CD4-positive, alpha-beta memory T cell (primary cell): ENCODE results near the gene MS4A6A. TPM values are rescaled to one million over a fixed set of nuclear protein-coding genes. Genes with fewer than 3 reads are reported as not detected.
"Not testable (repeated sequence)": the region's sequence is repeated elsewhere in the genome, so short reads cannot be mapped to it uniquely, and the experiment has no call there.

Experiments used
- CTCF ChIA-PET: fragments of 350-600 bp; sonication (Branson Sonifier 250); formaldehyde crosslinking; loops from one replicate; lab custom pipeline; 2021; ENCODE audit warnings: inconsistent platforms; ENCODE audit not compliant: partially characterized antibody; lab: Charles Lee
- POLR2A ChIA-PET: fragments of 350-600 bp; sonication (Branson Sonifier 250); formaldehyde crosslinking; loops from one replicate; lab custom pipeline; 2021; ENCODE audit not compliant: partially characterized antibody; lab: Charles Lee
- DNase-seq, 5 donors: peaks; one replicate each; pipeline versions ENCODE4 v3.0.0 to v3.0.0-alpha.2; 2020 to 2022; ENCODE audit warnings: mixed read lengths in 1 of 5
- H3K27ac ChIP-seq: one replicate; pipeline ENCODE4 v1.7.0; 2013; ENCODE audit warnings: low read depth, low read length
- H3K27me3 ChIP-seq: 2 replicates; pipeline ENCODE4 v1.7.0; 2013; ENCODE audit warnings: mild to moderate bottlenecking, low read length, moderate library complexity; ENCODE audit not compliant: insufficient read depth
- H3K36me3 ChIP-seq: 2 replicates; pipeline ENCODE4 v1.7.0; 2013; ENCODE audit warnings: mild to moderate bottlenecking, low read length, moderate library complexity; ENCODE audit not compliant: insufficient read depth
- H3K4me1 ChIP-seq: 2 replicates; pipeline ENCODE4 v1.7.0; 2013; ENCODE audit warnings: mild to moderate bottlenecking, low read length, moderate library complexity; ENCODE audit not compliant: insufficient read depth
- H3K4me3 ChIP-seq, 2 donors: one replicate each; pipeline ENCODE4 v1.7.0; 2013; ENCODE audit warnings: low read length in 2 of 2, mild to moderate bottlenecking in 1 of 2
- H3K9me3 ChIP-seq, 2 donors: one replicate each; pipeline ENCODE4 v1.7.0; 2013; ENCODE audit warnings: low read length in 2 of 2, control low read depth in 1 of 2; ENCODE audit not compliant: control insufficient read depth in 1 of 2
- H3K27ac Mint-ChIP-seq, 7 donors: one replicate each; pipeline ENCODE4 v1.8.0; 2020 to 2021; ENCODE audit warnings: mixed read lengths in 7 of 7, mild to moderate bottlenecking in 6 of 7, inconsistent platforms in 3 of 7, moderate library complexity in 3 of 7
- H3K27me3 Mint-ChIP-seq, 2 donors: one replicate each; pipeline ENCODE4 v1.8.0; 2020 to 2021; ENCODE audit warnings: mixed read lengths in 2 of 2
- H3K36me3 Mint-ChIP-seq, 2 donors: one replicate each; pipeline ENCODE4 v1.8.0; 2020 to 2021; ENCODE audit warnings: mixed read lengths in 2 of 2, inconsistent platforms in 1 of 2, mild to moderate bottlenecking in 1 of 2
- H3K4me1 Mint-ChIP-seq, 4 donors: one replicate each; pipeline ENCODE4 v1.8.0; 2020 to 2021; ENCODE audit warnings: mixed read lengths in 4 of 4, mild to moderate bottlenecking in 1 of 4
- H3K4me3 Mint-ChIP-seq, 8 donors: one replicate each; pipeline ENCODE4 v1.8.0; 2020 to 2021; ENCODE audit warnings: mixed read lengths in 8 of 8, mild to moderate bottlenecking in 7 of 8, moderate library complexity in 6 of 8, inconsistent platforms in 3 of 8
- H3K9me3 Mint-ChIP-seq, 8 donors: one replicate each; pipeline ENCODE4 v1.8.0; 2020 to 2021; ENCODE audit warnings: mixed read lengths in 8 of 8, mild to moderate bottlenecking in 5 of 8, inconsistent platforms in 3 of 8, moderate library complexity in 1 of 8
- intact Hi-C: fragments of 100-400 bp; cut with micrococcal nuclease; formaldehyde crosslinking; loops from one replicate; pipeline ENCODE4 v1.15.1; 2023
- polyA plus RNA-seq, 2 donors: library from polyadenylated mRNA; unstranded; fragments of 300-500 nt; fragmentation: Illumina TruSeq; gene quantifications; one replicate each; pipeline ENCODE4 v1.2.3, GENCODE V29; 2021
- total RNA-seq, 2 experiments: library from RNA; stranded (reverse); gene quantifications; one replicate each; pipeline ENCODE4 v1.2.3, GENCODE V29; 2021

The MS4A6A gene
- total and polyA plus RNA-seq, 4 experiments from 2014 or later: 2.7 to 7.7 (median 4.1) TPM

DNA sequence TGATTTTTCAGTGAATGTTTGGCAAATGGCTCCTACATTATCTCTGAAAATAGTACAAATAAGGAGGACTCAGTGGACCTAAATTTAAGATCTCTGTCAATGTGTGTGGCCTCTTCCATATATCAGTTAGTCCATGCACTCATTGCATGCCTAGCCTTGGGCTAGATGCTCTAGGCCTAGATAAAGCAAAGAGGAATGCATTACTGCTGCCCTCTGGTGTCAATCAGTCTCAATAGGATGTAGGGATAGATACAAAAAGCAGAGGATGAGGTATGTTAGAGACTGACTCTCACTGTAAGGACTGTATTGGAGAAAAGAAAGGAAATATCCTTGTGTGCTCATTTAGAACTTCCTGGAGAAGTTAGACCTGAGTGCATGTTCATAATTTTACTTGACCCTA lies 52.4 kb downstream of the MS4A6A start:
- peaks cover 2 to 12% of the 10 kb centered on the region in 2 donors for H3K27me3 Mint-ChIP-seq
- Histone ChIP-seq H3K27ac (no peak overlapping the region), H3K4me1 (no peaks in the 10 kb centered on the region), H3K27me3 (no peaks in the 10 kb centered on the region), H3K4me3 (no peak overlapping the region), H3K36me3 (no peaks in the 10 kb centered on the region), H3K9me3 (no peaks in the 10 kb centered on the region)
- no peak overlapping the region for H3K4me3 Mint-ChIP-seq
- ChIA-PET POLR2A (no interaction called here), CTCF (no interaction called here)
- H3K27ac Mint-ChIP-seq: no peak overlapping the region
- no peaks in the 10 kb centered on the region for H3K4me1 Mint-ChIP-seq
- intact Hi-C loops: loop anchor here (5.0 kb wide), 1 partner anchor 378 kb away; no protein-coding TSS in a partner anchor
- DNase-seq: peak in 1 of 5 donors; percentile 5
- no peaks in the 10 kb centered on the region for H3K36me3 Mint-ChIP-seq
- peaks cover 0 to 11% (median 1%) of the 10 kb centered on the region in 8 donors for H3K9me3 Mint-ChIP-seq

DNA sequence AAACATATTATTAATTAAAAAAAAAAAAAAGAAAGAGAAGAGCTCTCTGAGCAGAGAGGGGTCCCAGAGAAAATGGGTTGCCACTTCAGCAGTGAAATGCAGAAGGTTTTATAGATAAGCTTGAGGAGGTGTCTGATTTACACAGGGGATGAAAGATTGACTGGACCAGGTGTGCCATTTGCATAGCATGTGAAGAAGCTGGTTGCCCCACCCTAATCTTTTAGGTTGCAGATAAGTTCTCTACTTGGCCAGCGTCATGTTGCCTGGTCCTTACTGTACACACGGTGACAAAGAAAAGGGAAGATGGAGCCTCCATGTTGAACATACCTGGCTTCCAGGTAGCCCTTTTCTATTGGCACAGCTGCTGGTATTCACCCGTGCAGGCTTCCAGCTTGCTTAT lies 53.0 kb downstream of the MS4A6A start:
- no peak for DNase-seq
- H3K27me3 Mint-ChIP-seq: peaks cover 2 to 12% of the 10 kb centered on the region in 2 donors
- no peaks in the 10 kb centered on the region for H3K4me1 Mint-ChIP-seq
- H3K4me3 Mint-ChIP-seq: no peak overlapping the region
- no peaks in the 10 kb centered on the region for H3K27me3 ChIP-seq
- intact Hi-C loops: loop anchor here (5.0 kb wide), 1 partner anchor 378 kb away; no protein-coding TSS in a partner anchor
- H3K27ac ChIP-seq: no peak overlapping the region
- H3K4me1 ChIP-seq: no peaks in the 10 kb centered on the region
- H3K36me3 Mint-ChIP-seq: no peaks in the 10 kb centered on the region
- peaks cover 0 to 11% (median 1%) of the 10 kb centered on the region in 8 donors for H3K9me3 Mint-ChIP-seq
- H3K9me3 ChIP-seq: no peaks in the 10 kb centered on the region
- no peak overlapping the region for H3K27ac Mint-ChIP-seq
- CTCF ChIA-PET: no interaction called here
- no peaks in the 10 kb centered on the region for H3K36me3 ChIP-seq
- H3K4me3 ChIP-seq: no peak overlapping the region
- POLR2A ChIA-PET: no interaction called here

DNA sequence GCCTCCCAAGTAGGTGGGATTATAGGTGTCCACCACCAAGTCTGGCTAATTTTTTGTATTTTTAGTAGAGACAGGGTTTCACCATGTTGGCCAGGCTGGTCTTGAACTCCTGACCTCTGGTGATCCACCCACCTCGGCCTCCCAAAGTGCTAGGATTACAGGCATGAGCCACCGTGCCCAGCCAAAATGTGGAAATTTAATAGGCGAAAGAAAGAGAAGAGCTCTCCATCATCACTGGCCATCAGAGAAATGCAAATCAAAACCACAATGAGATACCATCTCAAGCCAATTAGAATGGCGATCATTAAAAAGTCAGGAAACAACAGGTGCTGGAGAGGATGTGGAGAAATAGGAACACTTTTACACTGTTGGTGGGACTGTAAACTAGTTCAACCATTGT lies 54.0 kb downstream of the MS4A6A start:
- H3K36me3 ChIP-seq, H3K36me3 Mint-ChIP-seq, H3K4me3 ChIP-seq, H3K4me1 ChIP-seq, H3K27ac Mint-ChIP-seq, POLR2A ChIA-PET, H3K4me1 Mint-ChIP-seq, H3K27me3 ChIP-seq, H3K9me3 ChIP-seq, DNase-seq, H3K9me3 Mint-ChIP-seq, H3K4me3 Mint-ChIP-seq, intact Hi-C loops, H3K27ac ChIP-seq, CTCF ChIA-PET: not testable (repeated sequence)
- H3K27me3 Mint-ChIP-seq: peaks cover 2 to 11% of the 10 kb centered on the region in 2 donors

DNA sequence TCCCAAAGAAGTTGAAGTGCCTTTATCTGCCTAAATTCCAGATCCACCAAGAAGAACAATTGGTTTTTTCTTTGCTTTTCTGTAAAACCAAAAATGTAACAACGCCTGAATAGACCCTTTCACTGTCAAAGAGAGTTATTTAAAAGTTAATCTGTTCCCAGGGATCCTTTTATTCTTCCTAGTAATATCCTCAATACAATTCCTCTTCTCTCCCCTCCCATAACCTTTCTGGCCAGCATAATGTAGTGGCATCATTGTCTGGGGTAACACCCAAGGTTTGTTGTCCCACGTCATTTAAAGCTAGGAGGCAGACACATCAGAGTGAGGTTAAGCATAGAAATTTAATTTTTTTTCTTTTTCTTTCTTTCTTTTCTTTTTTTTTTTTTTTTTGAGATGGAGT lies 54.5 kb downstream of the MS4A6A start:
- Mint-ChIP-seq H3K27ac (no peak overlapping the region), H3K36me3 (no peaks in the 10 kb centered on the region), H3K9me3 (peaks cover 0 to 3% (median under 1%) of the 10 kb centered on the region in 8 donors), H3K4me3 (no peak overlapping the region), H3K4me1 (no peaks in the 10 kb centered on the region), H3K27me3 (peaks cover 2 to 9% of the 10 kb centered on the region in 2 donors)
- H3K4me3 ChIP-seq: no peak overlapping the region
- H3K27me3 ChIP-seq: no peaks in the 10 kb centered on the region
- H3K4me1 ChIP-seq: no peaks in the 10 kb centered on the region
- intact Hi-C loops: no loop called here
- H3K27ac ChIP-seq: no peak overlapping the region
- no peaks in the 10 kb centered on the region for H3K36me3 ChIP-seq
- ChIA-PET CTCF (no interaction called here), POLR2A (no interaction called here)
- no peaks in the 10 kb centered on the region for H3K9me3 ChIP-seq
- no peak for DNase-seq

DNA sequence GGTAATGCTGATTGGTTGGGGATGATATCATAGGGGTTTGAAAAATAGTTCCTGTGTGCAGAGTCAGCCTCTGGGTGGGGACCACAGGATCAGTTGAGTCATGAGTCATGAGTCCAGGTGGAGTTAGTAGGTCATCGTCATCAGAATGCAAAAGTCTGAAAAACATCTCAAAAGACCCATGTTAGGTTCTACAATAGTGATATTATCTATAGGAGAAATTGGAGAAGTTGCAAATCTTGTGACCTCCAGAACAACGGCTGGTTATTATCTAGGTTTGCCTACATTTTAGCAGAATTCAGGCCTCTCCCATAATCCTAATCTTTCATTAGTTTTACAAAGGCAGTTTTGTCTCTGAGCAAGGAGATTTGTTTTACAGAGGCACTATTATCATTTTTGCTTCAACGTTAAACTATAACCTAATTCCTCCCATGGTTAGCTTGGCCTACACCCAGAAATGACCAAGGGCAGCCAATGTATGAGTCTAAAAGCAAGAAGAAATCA lies 55.5 kb downstream of the MS4A6A start:
- Histone ChIP-seq H3K27ac (no peak overlapping the region), H3K36me3 (no peaks in the 10 kb centered on the region), H3K27me3 (no peaks in the 10 kb centered on the region), H3K4me1 (no peaks in the 10 kb centered on the region), H3K4me3 (no peak overlapping the region), H3K9me3 (no peaks in the 10 kb centered on the region)
- ChIA-PET POLR2A (no interaction called here), CTCF (no interaction called here)
- Mint-ChIP-seq H3K27me3 (peaks cover 0 to 6% of the 10 kb centered on the region in 2 donors), H3K4me3 (no peak overlapping the region), H3K4me1 (no peaks in the 10 kb centered on the region), H3K36me3 (no peaks in the 10 kb centered on the region), H3K9me3 (peaks cover 0 to 3% (median 0%) of the 10 kb centered on the region in 8 donors), H3K27ac (no peak overlapping the region)
- no peak for DNase-seq
- intact Hi-C loops: no loop called here

DNA sequence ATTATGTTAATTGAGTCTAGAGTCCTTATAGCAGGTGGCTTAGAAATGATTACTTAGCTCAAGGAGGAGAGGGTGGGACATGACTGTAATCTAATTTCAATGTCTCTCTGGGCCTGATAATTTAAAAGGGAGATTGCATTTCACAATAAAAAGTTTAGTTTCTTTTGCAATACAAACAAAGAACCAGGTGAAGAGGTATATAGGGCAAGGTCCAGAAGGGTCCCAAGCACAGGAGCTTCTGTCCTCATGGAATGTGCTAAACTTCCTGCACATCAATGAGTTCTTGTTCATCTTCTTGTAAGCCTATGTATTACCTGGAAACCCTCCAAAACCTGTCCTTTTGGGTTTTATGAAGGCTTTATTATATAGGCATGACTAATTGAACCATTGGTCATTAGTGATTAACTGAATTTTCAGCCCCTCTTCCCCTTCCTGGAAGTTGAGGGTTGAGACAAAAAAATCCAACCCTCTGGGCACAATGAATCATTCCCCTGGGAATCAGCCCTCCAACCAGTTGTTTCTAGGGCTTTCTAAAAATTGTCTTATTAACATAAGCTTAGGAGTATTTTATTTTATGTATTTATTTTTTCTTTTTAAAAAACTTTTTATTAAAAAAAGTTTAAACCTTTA lies 56.8 kb downstream of the MS4A6A start:
- Mint-ChIP-seq H3K27me3 (peaks cover 0 to 4% of the 10 kb centered on the region in 2 donors), H3K27ac (no peak overlapping the region), H3K9me3 (peaks cover 0 to 3% (median 0%) of the 10 kb centered on the region in 8 donors), H3K36me3 (no peaks in the 10 kb centered on the region), H3K4me3 (no peak overlapping the region), H3K4me1 (no peaks in the 10 kb centered on the region)
- ChIA-PET POLR2A (no interaction called here), CTCF (no interaction called here)
- intact Hi-C loops: no loop called here
- no peaks in the 10 kb centered on the region for H3K9me3 ChIP-seq
- H3K4me1 ChIP-seq: no peaks in the 10 kb centered on the region
- DNase-seq: no peak
- H3K36me3 ChIP-seq: no peaks in the 10 kb centered on the region
- H3K4me3 ChIP-seq: no peak overlapping the region
- no peak overlapping the region for H3K27ac ChIP-seq
- H3K27me3 ChIP-seq: no peaks in the 10 kb centered on the region

DNA sequence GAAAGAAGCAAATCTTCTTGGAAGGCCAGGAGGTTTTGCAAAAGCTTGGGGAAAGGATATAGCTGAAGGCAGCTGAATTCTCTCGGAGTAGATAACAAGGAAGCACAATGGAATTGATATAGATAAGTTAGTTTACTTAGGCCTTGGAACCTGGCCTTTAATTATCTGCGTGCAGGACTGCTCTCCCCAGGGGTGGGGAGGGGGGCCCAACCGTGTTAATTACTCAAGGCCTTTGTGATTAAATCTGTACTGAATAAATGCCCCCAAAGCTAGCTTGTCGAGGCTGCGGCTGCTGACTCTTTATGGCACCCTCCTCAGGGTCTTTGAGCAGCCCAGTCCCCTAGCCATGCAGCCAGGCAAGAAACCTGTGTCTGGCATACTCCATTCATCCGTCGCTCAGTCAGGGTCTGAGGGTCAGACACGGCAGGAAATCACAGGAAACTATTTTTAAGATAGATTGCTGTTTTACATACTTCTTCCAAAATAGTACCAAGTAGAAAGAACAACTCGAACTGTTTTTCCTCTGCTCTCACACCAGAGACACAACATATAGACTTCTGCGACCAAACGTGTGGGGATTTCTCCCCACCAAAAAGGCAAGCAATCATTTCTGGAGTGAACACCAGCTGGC lies 58.0 kb downstream of the MS4A6A start:
- Mint-ChIP-seq H3K27me3 (peaks cover 0 to 6% of the 10 kb centered on the region in 2 donors), H3K4me3 (no peak overlapping the region), H3K36me3 (no peaks in the 10 kb centered on the region), H3K27ac (no peak overlapping the region), H3K9me3 (peaks cover 0 to 3% (median 0%) of the 10 kb centered on the region in 8 donors), H3K4me1 (no peaks in the 10 kb centered on the region)
- Histone ChIP-seq H3K4me3 (no peak overlapping the region), H3K27ac (no peak overlapping the region), H3K4me1 (no peaks in the 10 kb centered on the region), H3K27me3 (no peaks in the 10 kb centered on the region), H3K9me3 (no peaks in the 10 kb centered on the region), H3K36me3 (no peaks in the 10 kb centered on the region)
- DNase-seq: no peak
- ChIA-PET CTCF (no interaction called here), POLR2A (no interaction called here)
- intact Hi-C loops: no loop called here
